Spleen (tissue), 11 donors: Measurements from ENCODE around the gene KLHDC7B. TPM values are rescaled to one million over a fixed set of nuclear protein-coding genes. Genes with fewer than 3 reads are reported as not detected.

Source experiments
- DNase-seq: peaks from one replicate; pipeline ENCODE4 v3.0.0-alpha.2; 2020
- H3K27ac ChIP-seq, 8 donors: fragments of 200-600 bp; sonication (generic) in 7 of 8; 1 replicate in 4 of 8; 2 replicates in 4 of 8; pipeline versions ENCODE4 v1.5.0 to v1.8.0; 2016 to 2021; ENCODE audit warnings: inconsistent platforms in 4 of 8, mild to moderate bottlenecking in 4 of 8, moderate library complexity in 1 of 8
- H3K27me3 ChIP-seq, 7 donors: fragments of 200-600 bp; sonication (generic) in 6 of 7; replicated peaks in 1 of 7; 1 replicate in 4 of 7; 2 replicates in 3 of 7; pipeline versions ENCODE4 v1.5.0 to v1.8.0; 2016 to 2021; ENCODE audit warnings: inconsistent platforms in 3 of 7, mild to moderate bottlenecking in 1 of 7
- H3K36me3 ChIP-seq, 6 donors: fragments of 200-600 bp; sonication (generic) in 5 of 6; 1 replicate in 4 of 6; 2 replicates in 2 of 6; pipeline versions ENCODE4 v1.5.0 to v1.8.0; 2016 to 2021; ENCODE audit warnings: inconsistent platforms in 2 of 6
- H3K4me1 ChIP-seq, 6 donors: fragments of 200-600 bp; sonication (generic) in 5 of 6; 1 replicate in 3 of 6; 2 replicates in 3 of 6; pipeline versions ENCODE4 v1.5.0 to v1.8.0; 2016 to 2021; ENCODE audit warnings: inconsistent platforms in 3 of 6
- H3K4me3 ChIP-seq, 8 donors: fragments of 200-600 bp; sonication (generic) in 7 of 8; 1 replicate in 4 of 8; 2 replicates in 4 of 8; pipeline versions ENCODE4 v1.5.0 to v1.8.0; 2016 to 2021; ENCODE audit warnings: inconsistent platforms in 4 of 8, mild to moderate bottlenecking in 4 of 8, moderate library complexity in 2 of 8
- H3K9me3 ChIP-seq, 8 donors: fragments of 200-600 bp; sonication (generic) in 7 of 8; 1 replicate in 4 of 8; 2 replicates in 4 of 8; pipeline versions ENCODE4 v1.5.0 to v1.8.0; 2016 to 2021; ENCODE audit warnings: inconsistent platforms in 4 of 8
- POLR2A ChIP-seq, 3 donors: fragments of 450-650 bp; IDR thresholded peaks; one replicate each; pipeline ENCODE4 v1.5.1; 2017; ENCODE audit warnings: antibody characterized with exemption in 3 of 3, mild to moderate bottlenecking in 1 of 3
- POLR2AphosphoS5 ChIP-seq, 3 donors: sonication (generic); formaldehyde crosslinking; IDR thresholded peaks; one replicate each; pipeline ENCODE4 v1.5.1; 2017; ENCODE audit warnings: antibody characterized with exemption in 3 of 3
- WGBS, 5 donors: extraction: QIAGEN DNeasy Blood & Tissue Kit in 3 of 5; methylation state at CpG; one replicate each; pipeline versions ENCODE4 v1.1.5 to v1.1.7; 2013 to 2018; 5-methylcytosine and 5-hydroxymethylcytosine counted together
- intact Hi-C: fragments of 100-400 bp; cut with DNase I; formaldehyde crosslinking; loops from one replicate; pipeline ENCODE4 v1.15.0; 2023; ENCODE audit warnings: low total_unique reads
- polyA plus RNA-seq, 3 donors: library from polyadenylated mRNA; stranded (reverse); fragments of 200-250 nt; gene quantifications; one replicate each; pipeline ENCODE4 v1.2.1, GENCODE V29; 2013
- total RNA-seq, 7 donors: library from RNA; depleted of rRNA in 3 of 7; stranded (reverse); fragments of >200 nt in 3 of 7; fragmentation: NEBNext Ultra II Directional in 4 of 7; extraction: Animal tissue kit (Norgen Biotek cat#: 25700) in 4 of 7; gene quantifications; one replicate each; pipeline versions ENCODE4 v1.1.0 to v1.2.1, GENCODE V29; 2016 to 2021
- TF ChIP-seq, protein P1 (sequence below), 11 experiments: fragments of 200-600 bp in 7 of 11; fragments of 450-650 bp in 4 of 11; sonication (generic) in 4 of 11; IDR thresholded peaks in 8 of 11; conservative IDR thresholded peaks in 3 of 11; 1 replicate in 7 of 11; 2 replicates in 4 of 11; pipeline versions ENCODE4 v1.4.0 to v1.8.0; 2016 to 2021; ENCODE audit warnings: antibody characterized with exemption in 11 of 11, inconsistent platforms in 4 of 11, mild to moderate bottlenecking in 1 of 11
- donor health status: healthy with polysubstance abuse.
- donor health status: DM: no; HTN: no; CAD: no; lungs with moderate emphysema.
- donor health status: DM: no; HTN: no; CAD: no.
- donor health status: Bipolar disorder and iron deficiency.
- donor health status: healthy.
- donor health status: DM: no; HTN: no; CAD: no.
- donor health status: DM: yes; HTN: yes; CAD: no.

Gene KLHDC7B
- total and polyA plus RNA-seq, 10 donors: 2.6 to 5.0 (median 3.4) TPM

DNA sequence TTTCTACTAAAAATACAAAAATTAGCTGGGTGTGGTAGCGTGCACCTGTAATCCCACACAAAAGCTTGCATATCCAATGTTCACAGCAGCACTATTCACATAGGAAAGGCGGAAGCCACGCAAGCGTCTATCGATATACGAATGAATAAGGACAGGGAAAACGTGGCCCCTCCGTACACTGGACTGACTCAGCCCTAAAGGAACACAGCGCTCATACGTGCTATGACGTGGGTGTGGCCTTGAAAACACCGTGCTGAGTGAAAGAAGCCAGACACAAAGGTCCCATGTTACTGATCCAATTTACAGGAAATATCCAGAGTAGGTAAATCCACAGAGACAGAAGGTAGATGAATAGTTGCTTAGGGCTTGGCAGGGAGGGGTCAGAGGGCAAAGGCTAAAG lies 45.2 kb upstream of the KLHDC7B start:
- 91 to 96% (median 91%) methylated on average over 12 of the region's 12 CpGs for WGBS, 5 donors
- intact Hi-C loops: no loop called here
- TF ChIP-seq, protein P1, sequence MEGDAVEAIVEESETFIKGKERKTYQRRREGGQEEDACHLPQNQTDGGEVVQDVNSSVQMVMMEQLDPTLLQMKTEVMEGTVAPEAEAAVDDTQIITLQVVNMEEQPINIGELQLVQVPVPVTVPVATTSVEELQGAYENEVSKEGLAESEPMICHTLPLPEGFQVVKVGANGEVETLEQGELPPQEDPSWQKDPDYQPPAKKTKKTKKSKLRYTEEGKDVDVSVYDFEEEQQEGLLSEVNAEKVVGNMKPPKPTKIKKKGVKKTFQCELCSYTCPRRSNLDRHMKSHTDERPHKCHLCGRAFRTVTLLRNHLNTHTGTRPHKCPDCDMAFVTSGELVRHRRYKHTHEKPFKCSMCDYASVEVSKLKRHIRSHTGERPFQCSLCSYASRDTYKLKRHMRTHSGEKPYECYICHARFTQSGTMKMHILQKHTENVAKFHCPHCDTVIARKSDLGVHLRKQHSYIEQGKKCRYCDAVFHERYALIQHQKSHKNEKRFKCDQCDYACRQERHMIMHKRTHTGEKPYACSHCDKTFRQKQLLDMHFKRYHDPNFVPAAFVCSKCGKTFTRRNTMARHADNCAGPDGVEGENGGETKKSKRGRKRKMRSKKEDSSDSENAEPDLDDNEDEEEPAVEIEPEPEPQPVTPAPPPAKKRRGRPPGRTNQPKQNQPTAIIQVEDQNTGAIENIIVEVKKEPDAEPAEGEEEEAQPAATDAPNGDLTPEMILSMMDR (IDR thresholded peaks at IDR 0.05 in 8 of 11, conservative IDR thresholded peaks at IDR 0.05 in 3 of 11): no peak
- TF ChIP-seq POLR2A (IDR thresholded peaks at IDR 0.05) (no peak), POLR2AphosphoS5 (IDR thresholded peaks at IDR 0.05) (no peak)
- DNase-seq: no peak
- Histone ChIP-seq H3K27ac (no peak overlapping the region), H3K27me3 (no peaks in the 10 kb centered on the region), H3K36me3 (peaks cover 0 to 43% (median 30%) of the 10 kb centered on the region in 6 donors), H3K4me3 (no peak overlapping the region), H3K4me1 (peaks cover 0 to 24% (median 7%) of the 10 kb centered on the region in 6 donors), H3K9me3 (no peaks in the 10 kb centered on the region)

DNA sequence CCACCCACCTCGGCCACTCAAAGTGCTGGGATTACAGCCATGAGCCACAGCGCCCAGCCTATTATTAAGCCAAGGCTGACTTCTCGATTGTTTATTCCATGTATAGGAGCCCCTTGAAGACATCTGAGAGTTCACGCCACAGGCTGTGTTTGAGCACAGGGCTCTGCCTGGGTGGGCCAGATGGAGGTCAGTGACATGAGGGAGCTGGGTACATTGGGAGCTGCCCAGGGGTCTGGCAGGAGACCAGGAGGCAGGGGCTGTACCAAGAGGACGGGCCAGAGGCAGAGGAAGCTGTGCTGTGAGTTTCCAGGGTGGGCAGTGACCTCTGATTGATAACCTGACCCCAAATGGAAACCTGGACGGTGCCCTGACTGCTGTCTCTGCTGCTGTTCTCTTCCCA lies 43.6 kb upstream of the KLHDC7B start:
- WGBS, 5 donors: 76 to 91% (median 89%) methylated on average over 6 of the region's 6 CpGs
- no peaks in the 10 kb centered on the region for H3K27me3 ChIP-seq
- H3K4me1 ChIP-seq: peaks cover 10 to 40% (median 23%) of the 10 kb centered on the region in 6 donors
- no peak overlapping the region for H3K4me3 ChIP-seq
- no peak for DNase-seq
- intact Hi-C loops: no loop called here
- no peaks in the 10 kb centered on the region for H3K9me3 ChIP-seq
- H3K27ac ChIP-seq: no peak overlapping the region
- H3K36me3 ChIP-seq: peaks cover 0 to 53% (median 37%) of the 10 kb centered on the region in 6 donors
- no peak for TF ChIP-seq POLR2AphosphoS5 (IDR thresholded peaks at IDR 0.05)
- no peak for TF ChIP-seq POLR2A (IDR thresholded peaks at IDR 0.05)
- TF ChIP-seq, protein P1 (IDR thresholded peaks at IDR 0.05 in 8 of 11, conservative IDR thresholded peaks at IDR 0.05 in 3 of 11): no peak

DNA sequence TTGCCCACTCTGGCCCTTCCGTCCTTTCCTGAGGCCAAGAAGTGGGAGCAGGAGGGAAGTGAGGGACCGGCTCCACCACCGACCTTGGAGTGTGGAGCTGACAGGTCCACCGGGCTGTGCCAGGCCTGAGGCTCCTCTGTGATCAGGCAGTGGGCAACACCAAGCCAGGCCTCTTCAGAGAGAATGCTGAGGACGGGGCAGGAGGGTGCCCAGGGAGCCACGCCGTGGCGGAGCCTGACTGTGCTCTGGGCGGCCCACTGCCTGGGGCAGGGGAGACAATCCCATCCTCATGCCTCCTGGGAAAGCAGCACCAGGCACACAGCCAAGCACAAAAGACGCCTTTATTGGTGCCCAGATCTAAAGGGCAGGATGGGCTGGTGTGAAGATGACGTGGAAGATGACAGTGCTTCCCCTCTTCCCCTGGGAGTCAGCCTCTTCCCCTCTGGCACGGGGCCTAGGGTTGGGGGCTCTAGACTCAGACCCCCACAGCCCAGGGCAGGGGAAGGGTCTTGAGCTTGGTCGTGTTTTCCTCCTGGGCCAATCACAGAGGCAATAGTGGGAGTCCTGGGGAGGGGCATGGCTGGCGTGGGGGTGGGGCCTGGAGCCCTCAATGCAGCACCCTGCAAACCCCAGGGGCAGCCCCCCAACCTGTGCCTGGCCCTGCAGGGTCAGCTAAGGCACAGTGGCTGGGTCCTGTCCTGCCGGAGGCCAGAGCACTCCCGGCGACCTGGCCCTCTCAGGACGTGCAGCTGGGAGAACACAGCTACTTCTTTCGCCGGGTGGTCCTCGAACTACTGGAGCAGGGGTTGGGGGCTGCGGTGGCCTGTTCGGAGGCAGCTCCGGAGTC lies 42.8 kb upstream of the KLHDC7B start:
- H3K4me3 ChIP-seq: no peak overlapping the region
- peaks cover 0 to 53% (median 37%) of the 10 kb centered on the region in 6 donors for H3K36me3 ChIP-seq
- TF ChIP-seq, protein P1 (IDR thresholded peaks at IDR 0.05 in 8 of 11, conservative IDR thresholded peaks at IDR 0.05 in 3 of 11): no peak
- peak in 1 of 3 donors; percentile 50 for TF ChIP-seq POLR2AphosphoS5 (IDR thresholded peaks at IDR 0.05)
- H3K9me3 ChIP-seq: no peaks in the 10 kb centered on the region
- peaks cover 10 to 42% (median 24%) of the 10 kb centered on the region in 6 donors for H3K4me1 ChIP-seq
- intact Hi-C loops: no loop called here
- no peak for DNase-seq
- H3K27me3 ChIP-seq: no peaks in the 10 kb centered on the region
- WGBS, 5 donors: 70 to 94% (median 93%) methylated on average over 10 to 24 of the region's 24 CpGs
- H3K27ac ChIP-seq: no peak overlapping the region

DNA sequence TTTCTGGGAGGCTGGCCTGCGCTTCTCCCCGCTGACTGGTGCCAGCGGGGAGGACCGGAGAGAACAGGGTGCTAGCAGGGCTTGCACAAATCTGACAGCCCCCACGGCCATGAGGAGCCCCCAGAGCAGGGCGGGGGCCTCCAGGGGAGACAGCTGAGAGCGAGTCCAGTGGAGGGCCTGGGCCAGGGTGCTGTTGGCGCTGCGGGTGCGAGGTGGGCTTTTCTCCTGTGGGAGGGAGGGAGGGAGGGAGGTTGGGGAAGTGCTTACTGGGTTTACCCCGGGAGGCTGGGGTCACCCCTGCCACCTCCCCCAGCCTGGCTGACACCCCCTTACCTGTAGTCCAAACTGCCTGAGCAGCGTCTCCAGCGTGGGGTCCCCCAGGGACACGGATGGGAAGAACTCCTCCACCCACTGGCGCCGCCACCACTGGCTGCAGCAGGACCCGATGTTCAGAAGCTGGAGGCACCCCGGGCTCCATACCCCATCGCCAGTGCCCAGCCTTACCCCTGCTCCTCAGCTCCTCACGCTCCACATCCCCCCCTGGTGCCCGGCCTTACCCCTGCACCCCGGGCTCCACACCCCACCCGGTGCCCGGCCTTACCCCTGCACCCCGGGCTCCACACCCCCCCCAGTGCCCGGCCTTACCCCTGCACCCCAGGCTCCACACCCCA lies 42.1 kb upstream of the KLHDC7B start:
- Histone ChIP-seq H3K4me1 (peaks cover 10 to 38% (median 21%) of the 10 kb centered on the region in 6 donors), H3K27me3 (no peaks in the 10 kb centered on the region), H3K9me3 (no peaks in the 10 kb centered on the region), H3K4me3 (no peak overlapping the region), H3K36me3 (peaks cover 0 to 53% (median 37%) of the 10 kb centered on the region in 6 donors), H3K27ac (no peak overlapping the region)
- TF ChIP-seq POLR2AphosphoS5 (IDR thresholded peaks at IDR 0.05): no peak
- TF ChIP-seq, protein P1 (IDR thresholded peaks at IDR 0.05 in 8 of 11, conservative IDR thresholded peaks at IDR 0.05 in 3 of 11): no peak
- no peak for TF ChIP-seq POLR2A (IDR thresholded peaks at IDR 0.05)
- intact Hi-C loops: no loop called here
- DNase-seq: no peak
- WGBS, 5 donors: 85 to 92% (median 90%) methylated on average over 13 to 25 of the region's 26 CpGs
